Endothelial cell of umbilical vein (primary cell): ENCODE results near the gene FAM200C. TPM values are rescaled to one million over a fixed set of nuclear protein-coding genes. Genes with fewer than 3 reads are reported as not detected.

ENCODE experiments used
- BruUV-seq: library from RNA; stranded (reverse); fragments of 400-500 nt; replicated peaks from 2 replicates; lab custom pipeline; 2021; lab: Mats Ljungman, UMichigan
- CTCF ChIA-PET: fragments of 300-600, 350-600 bp; sonication (Branson Sonifier 250); formaldehyde crosslinking; loops from one replicate; lab custom pipeline; 2021; ENCODE audit warnings: antibody characterized with exemption, inconsistent platforms; lab: Charles Lee
- POLR2A ChIA-PET: fragments of 300-600, 350-600 bp; sonication (Branson Sonifier 250); formaldehyde crosslinking; loops from one replicate; lab custom pipeline; 2021; ENCODE audit warnings: antibody characterized with exemption, inconsistent platforms; lab: Charles Lee
- DNase-seq: peaks from one replicate; pipeline ENCODE4 v3.0.0-alpha.2; 2011; ENCODE audit warnings: low read depth, low spot score
- FAIRE-seq: peaks from 2 replicates; lab custom pipeline; 2011; peaks lifted over from hg19 to GRCh38; lab: Jason Lieb, UNC
- H2AFZ ChIP-seq: 2 replicates; pipeline ENCODE4 v1.6.0; 2012; ENCODE audit warnings: low read depth, low read length, control low read depth, inconsistent platforms
- H3K27ac ChIP-seq: 2 replicates; pipeline ENCODE4 v1.5.1; 2011; ENCODE audit warnings: low read depth, mild to moderate bottlenecking, control low read depth, low read length, moderate library complexity; ENCODE audit not compliant: insufficient read depth
- H3K27me3 ChIP-seq, 2 experiments: 2 replicates each; pipeline versions ENCODE4 v1.6.0 to v1.6.1; 2011; ENCODE audit warnings: low read length in 2 of 2, mixed read lengths in 1 of 2; ENCODE audit not compliant: control insufficient read depth in 2 of 2, insufficient read depth in 2 of 2
- H3K36me3 ChIP-seq, 2 experiments: 2 replicates in 1 of 2; 3 replicates in 1 of 2; pipeline ENCODE4 v1.5.1; 2011; ENCODE audit warnings: low read length in 2 of 2, mild to moderate bottlenecking in 1 of 2, moderate library complexity in 1 of 2; ENCODE audit not compliant: control insufficient read depth in 2 of 2, insufficient read depth in 2 of 2; ENCODE audit errors: extremely low read depth in 1 of 2
- H3K4me1 ChIP-seq: 3 replicates; pipeline ENCODE4 v1.5.1; 2011; ENCODE audit warnings: mild to moderate bottlenecking, low read length; ENCODE audit not compliant: control insufficient read depth, insufficient read depth; ENCODE audit errors: extremely low read depth
- H3K4me2 ChIP-seq: 2 replicates; pipeline ENCODE4 v1.6.1; 2011; ENCODE audit warnings: low read length, control low read depth, mixed read lengths; ENCODE audit not compliant: insufficient read depth
- H3K4me3 ChIP-seq, 3 experiments: fragments of 200-600 bp in 1 of 3; sonication (generic), shearing (Covaris generic) in 1 of 3; replicated peaks in 1 of 3; 2 replicates each; pipeline ENCODE4 v1.5.1; 2011 to 2016; ENCODE audit warnings: control low read depth in 3 of 3, low read length in 3 of 3, mild to moderate bottlenecking in 2 of 3, inconsistent platforms in 1 of 3, low read depth in 1 of 3, moderate library complexity in 1 of 3; ENCODE audit not compliant: insufficient read depth in 1 of 3
- H3K79me2 ChIP-seq: 2 replicates; pipeline ENCODE4 v1.6.0; 2012; ENCODE audit warnings: low read length, inconsistent platforms; ENCODE audit not compliant: control insufficient read depth, insufficient read depth
- H3K9ac ChIP-seq: replicated peaks from 2 replicates; pipeline ENCODE3; 2011; ENCODE audit warnings: low read length, control low read depth; ENCODE audit not compliant: insufficient read depth; ENCODE audit errors: extremely low read depth
- H3K9me1 ChIP-seq: replicated peaks from 3 replicates; pipeline ENCODE4 v1.6.0; 2011; ENCODE audit warnings: mild to moderate bottlenecking, low read length; ENCODE audit not compliant: control insufficient read depth, insufficient read depth; ENCODE audit errors: extremely low read depth
- H3K9me3 ChIP-seq: replicated peaks from 2 replicates; pipeline ENCODE4 v1.5.1; 2012; ENCODE audit warnings: low read length, inconsistent platforms; ENCODE audit not compliant: control insufficient read depth, insufficient read depth
- H4K20me1 ChIP-seq: replicated peaks from 2 replicates; pipeline ENCODE3; 2011; ENCODE audit warnings: mild to moderate bottlenecking, low read length; ENCODE audit not compliant: control insufficient read depth, insufficient read depth; ENCODE audit errors: extremely low read depth
- CTCF ChIP-seq, 2 donors: IDR thresholded peaks; 1 replicate in 1 of 2; 2 replicates in 1 of 2; pipeline ENCODE4 v1.5.1; 2011; ENCODE audit warnings: low read length in 2 of 2, mild to moderate bottlenecking in 2 of 2, moderate library complexity in 2 of 2, control low read depth in 1 of 2, inconsistent platforms in 1 of 2, low read depth in 1 of 2; ENCODE audit not compliant: insufficient read depth in 1 of 2; ENCODE audit errors: extremely low read depth in 1 of 2
- EZH2 ChIP-seq: IDR thresholded peaks from 2 replicates; pipeline ENCODE4 v1.6.1; 2012; ENCODE audit warnings: borderline replicate concordance, low read depth, mild to moderate bottlenecking, moderate library complexity, low read length, inconsistent platforms; ENCODE audit not compliant: severe bottlenecking
- FOS ChIP-seq: IDR thresholded peaks from 2 replicates; pipeline ENCODE4 v1.6.1; 2011; ENCODE audit warnings: mild to moderate bottlenecking, low read length, moderate library complexity, borderline replicate concordance; ENCODE audit not compliant: insufficient read depth
- GATA2 ChIP-seq: IDR thresholded peaks from 2 replicates; pipeline ENCODE4 v1.7.0; 2011; ENCODE audit warnings: low read depth, mild to moderate bottlenecking, moderate library complexity, mixed read lengths, low read length; ENCODE audit not compliant: insufficient read length, insufficient read depth
- JUN ChIP-seq: IDR thresholded peaks from 2 replicates; pipeline ENCODE4 v1.6.1; 2011; ENCODE audit warnings: borderline replicate concordance, low read depth; ENCODE audit not compliant: insufficient read length, insufficient read depth
- MAX ChIP-seq: IDR thresholded peaks from 2 replicates; pipeline ENCODE4 v1.6.1; 2011; ENCODE audit not compliant: insufficient read depth, insufficient read length
- MYC ChIP-seq: IDR thresholded peaks from one replicate; pipeline ENCODE4 v1.6.1; 2011; ENCODE audit warnings: mild to moderate bottlenecking, low read depth, low read length
- POLR2A ChIP-seq: IDR thresholded peaks from 2 replicates; pipeline ENCODE4 v1.6.1; 2012; ENCODE audit warnings: low read depth, mild to moderate bottlenecking, control low read depth, low read length
- POLR2AphosphoS5 ChIP-seq: IDR thresholded peaks from 2 replicates; pipeline ENCODE4 v1.6.1; 2012; ENCODE audit warnings: low read depth, mild to moderate bottlenecking, control low read depth, low read length, moderate library complexity; ENCODE audit not compliant: insufficient read depth
- dilution Hi-C: fragments of 300-500 bp; cut with MboI; formaldehyde crosslinking; loops from one replicate; pipeline ENCODE4 v1.15.0; 2019; ENCODE audit warnings: low sequenced_read_pairs; ENCODE audit not compliant: extremely low pct_ligation_motif_present
- intact Hi-C: fragments of 100-400 bp; cut with micrococcal nuclease; formaldehyde crosslinking; loops from one replicate; pipeline ENCODE4 v1.10.0; 2022
- polyA plus RNA-seq, 4 experiments: library from polyadenylated mRNA; depleted of rRNA in 3 of 4; stranded (reverse) in 3 of 4; unstranded in 1 of 4; fragments of >200 nt; gene quantifications; 2 replicates each; pipeline versions ENCODE4 v1.2.1 to v1.2.3, GENCODE V29; 2011 to 2012; ENCODE audit warnings: missing spikeins in 1 of 4
- total RNA-seq: library from RNA; stranded (reverse); gene quantifications from 2 replicates; pipeline ENCODE4 v1.2.3, GENCODE V29; 2021

Gene FAM200C
- total and polyA plus RNA-seq, 2 donors (not counting 3 experiments of a cell fraction or from before 2014, with no cell fraction given), result 0.76 to 2.7 TPM

GRCh38 chr5:160378330-160378729, 21.5 kb downstream of the FAM200C start:
- intact Hi-C loops, result no loop called here
- H3K4me2 ChIP-seq, result no peak overlapping the region
- dilution Hi-C loops, result no loop called here
- no peaks in the 10 kb centered on the region for H3K9me1 ChIP-seq
- no peak overlapping the region for H3K27ac ChIP-seq
- H3K79me2 ChIP-seq, result no peaks in the 10 kb centered on the region
- DNase-seq, result no peak
- POLR2A ChIA-PET, result no interaction called here
- no peak for FAIRE-seq
- H3K9ac ChIP-seq, result no peak overlapping the region
- no peaks in the 10 kb centered on the region for H3K4me1 ChIP-seq
- TF ChIP-seq CTCF (IDR thresholded peaks at IDR 0.05; ENCODE audit: extremely low read depth in 1 of 2, insufficient read depth in 1 of 2, low read depth in 1 of 2, low read length in 2 of 2) (no peak), JUN (no peak), MAX (no peak), POLR2AphosphoS5 (no peak), GATA2 (no peak), MYC (no peak), POLR2A (no peak), EZH2 (no peak), FOS (no peak)
- CTCF ChIA-PET, result interaction anchor here (0.7 to 4.8 kb wide), 3 partner anchors 13 to 356 kb away, joined by 3 to 46 read pairs (median 4); no protein-coding TSS in a partner anchor
- no peak overlapping the region for H3K4me3 ChIP-seq
- no peak overlapping the region for H2AFZ ChIP-seq
- no TSS peak for BruUV-seq
- H3K9me3 ChIP-seq, result no peaks in the 10 kb centered on the region
- H4K20me1 ChIP-seq, result no peaks in the 10 kb centered on the region
- H3K36me3 ChIP-seq, result no peaks in the 10 kb centered on the region
- peaks cover 43 to 47% of the 10 kb centered on the region in 2 experiments for H3K27me3 ChIP-seq
